Glutamatergic neuron (in vitro differentiated cells): ENCODE data around the gene ZBTB8B. TPM values are rescaled to one million over a fixed set of nuclear protein-coding genes. Genes with fewer than 3 reads are reported as not detected.

Experiments
- DNase-seq: peaks from one replicate; pipeline ENCODE4 v3.0.0; 2022
- H3K27ac Mint-ChIP-seq: one replicate; pipeline ENCODE4 v1.8.0; 2020; ENCODE audit warnings: mild to moderate bottlenecking, mixed read lengths, inconsistent platforms; ENCODE audit not compliant: unreplicated experiment
- H3K27me3 Mint-ChIP-seq: one replicate; pipeline ENCODE4 v1.8.0; 2020; ENCODE audit warnings: mild to moderate bottlenecking, moderate library complexity, mixed read lengths, inconsistent platforms; ENCODE audit not compliant: unreplicated experiment
- H3K36me3 Mint-ChIP-seq: one replicate; pipeline ENCODE4 v1.8.0; 2020; ENCODE audit warnings: mild to moderate bottlenecking, mixed read lengths, inconsistent platforms; ENCODE audit not compliant: unreplicated experiment
- H3K4me1 Mint-ChIP-seq: one replicate; pipeline ENCODE4 v1.8.0; 2020; ENCODE audit warnings: mild to moderate bottlenecking, low read depth, mixed read lengths, inconsistent platforms; ENCODE audit not compliant: unreplicated experiment
- H3K4me3 Mint-ChIP-seq: one replicate; pipeline ENCODE4 v1.8.0; 2020; ENCODE audit warnings: mild to moderate bottlenecking, mixed read lengths, inconsistent platforms; ENCODE audit not compliant: unreplicated experiment
- H3K9me3 Mint-ChIP-seq: one replicate; pipeline ENCODE4 v1.8.0; 2020; ENCODE audit warnings: mild to moderate bottlenecking, moderate library complexity, mixed read lengths, inconsistent platforms; ENCODE audit not compliant: unreplicated experiment
- CTCF ChIP-seq: fragments of 200-600 bp; sonication (generic); IDR thresholded peaks from one replicate; pipeline ENCODE4 v1.5.0; 2021; ENCODE audit not compliant: partially characterized antibody, unreplicated experiment
- total RNA-seq: library from RNA; stranded (reverse); fragmentation: NEBNext Ultra II Directional; extraction: Animal tissue kit (Norgen Biotek cat#: 25700); gene quantifications from one replicate; pipeline ENCODE4 v1.2.1, GENCODE V29; 2021; ENCODE audit not compliant: unreplicated experiment

ZBTB8B gene
- total RNA-seq, 1 donor from 2014 or later = 0.44 TPM

- no peaks in the 10 kb centered on the region for H3K9me3 Mint-ChIP-seq
- H3K4me1 Mint-ChIP-seq = peaks cover 3% of the 10 kb centered on the region
- no peak for TF ChIP-seq CTCF
- DNase-seq = no peak
- H3K4me3 Mint-ChIP-seq = no peak overlapping the region
- H3K27me3 Mint-ChIP-seq = no peaks in the 10 kb centered on the region
- H3K27ac Mint-ChIP-seq = no peak overlapping the region
- H3K36me3 Mint-ChIP-seq = peaks cover 6% of the 10 kb centered on the region
Observed at GRCh38 chr1:32489774-32490454, 25.0 kb downstream of the ZBTB8B start.

- no peak for TF ChIP-seq CTCF
- H3K27ac Mint-ChIP-seq = no peak overlapping the region
- no peaks in the 10 kb centered on the region for H3K27me3 Mint-ChIP-seq
- peaks cover 3% of the 10 kb centered on the region for H3K4me1 Mint-ChIP-seq
- no peak overlapping the region for H3K4me3 Mint-ChIP-seq
- no peaks in the 10 kb centered on the region for H3K36me3 Mint-ChIP-seq
- DNase-seq = no peak
- no peaks in the 10 kb centered on the region for H3K9me3 Mint-ChIP-seq
Observed at GRCh38 chr1:32491386-32491785, 26.5 kb downstream of the ZBTB8B start.

- DNase-seq = no peak
- no peaks in the 10 kb centered on the region for H3K9me3 Mint-ChIP-seq
- no peak overlapping the region for H3K4me3 Mint-ChIP-seq
- H3K27ac Mint-ChIP-seq = no peak overlapping the region
- H3K27me3 Mint-ChIP-seq = no peaks in the 10 kb centered on the region
- TF ChIP-seq CTCF = no peak
- peaks cover 3% of the 10 kb centered on the region for H3K4me1 Mint-ChIP-seq
- no peaks in the 10 kb centered on the region for H3K36me3 Mint-ChIP-seq
Observed at GRCh38 chr1:32494196-32494595, 29.3 kb downstream of the ZBTB8B start.

GRCh38 chr1:32494711-32495337 lies 30.0 kb downstream of the ZBTB8B start:
- H3K36me3 Mint-ChIP-seq = no peaks in the 10 kb centered on the region
- peaks cover 3% of the 10 kb centered on the region for H3K4me1 Mint-ChIP-seq
- no peak for DNase-seq
- H3K9me3 Mint-ChIP-seq = peaks cover 2% of the 10 kb centered on the region
- no peak overlapping the region for H3K4me3 Mint-ChIP-seq
- no peak for TF ChIP-seq CTCF
- no peak overlapping the region for H3K27ac Mint-ChIP-seq
- no peaks in the 10 kb centered on the region for H3K27me3 Mint-ChIP-seq

GRCh38 chr1:32496127-32496526 lies 31.3 kb downstream of the ZBTB8B start:
- DNase-seq = no peak
- H3K27ac Mint-ChIP-seq = no peak overlapping the region

More at GRCh38 chr1:32496127-32496526, 31.3 kb downstream of the ZBTB8B start:
- H3K36me3 Mint-ChIP-seq = no peaks in the 10 kb centered on the region
- peaks cover 3% of the 10 kb centered on the region for H3K4me1 Mint-ChIP-seq
- no peaks in the 10 kb centered on the region for H3K27me3 Mint-ChIP-seq
- no peak overlapping the region for H3K4me3 Mint-ChIP-seq
- peaks cover 2% of the 10 kb centered on the region for H3K9me3 Mint-ChIP-seq
- no peak for TF ChIP-seq CTCF
